SK-N-SH (cell line): ENCODE measurements around the gene PSMB1. TPM values are rescaled to one million over a fixed set of nuclear protein-coding genes. Genes with fewer than 3 reads are reported as not detected.

ENCODE experiments used
- CTCF ChIA-PET: fragments of 300-600, 350-600 bp; formaldehyde crosslinking; extraction: SDS; loops from one replicate; lab custom pipeline; 2021; lab: Yijun Ruan, JAX
- POLR2A ChIA-PET: fragments of 350-600 bp; sonication (Branson Sonifier 250); formaldehyde crosslinking; extraction: SDS; loops from one replicate; lab custom pipeline; 2020; ENCODE audit warnings: antibody characterized with exemption, inconsistent platforms; lab: Yijun Ruan, JAX
- DNase-seq: peaks from one replicate; pipeline ENCODE4 v3.0.0; 2012
- H2AFZ ChIP-seq: fragments of 200-600 bp; sonication (generic); 2 replicates; pipeline ENCODE4 v1.8.1; 2016; ENCODE audit warnings: antibody characterized with exemption, mild to moderate bottlenecking, low read depth
- H3F3A ChIP-seq: fragments of 200-600 bp; sonication (generic); replicated peaks from 2 replicates; pipeline ENCODE3; 2016; ENCODE audit warnings: antibody characterized with exemption, mild to moderate bottlenecking; ENCODE audit not compliant: insufficient read depth
- H3K27ac ChIP-seq, 2 experiments: fragments of 200-500 bp in 1 of 2; fragments of 200-600 bp in 1 of 2; sonication (Bioruptor generic) in 1 of 2; sonication (generic), shearing (Covaris generic) in 1 of 2; 2 replicates each; pipeline versions ENCODE4 v1.5.1 to v1.6.1; 2014 to 2016; ENCODE audit warnings: low read depth in 2 of 2, inconsistent platforms in 1 of 2, low read length in 1 of 2, mild to moderate bottlenecking in 1 of 2, mixed read lengths in 1 of 2
- H3K27me3 ChIP-seq: fragments of 200-600 bp; sonication (generic), shearing (Covaris generic); 2 replicates; pipeline ENCODE4 v1.6.1; 2016; ENCODE audit warnings: mixed run types; ENCODE audit not compliant: insufficient read depth
- H3K36me3 ChIP-seq, 2 experiments: fragments of 200-500 bp in 1 of 2; fragments of 200-600 bp in 1 of 2; sonication (Bioruptor generic) in 1 of 2; sonication (generic) in 1 of 2; replicated peaks in 1 of 2; 2 replicates each; pipeline versions ENCODE3 to v1.5.1; 2014 to 2016; ENCODE audit warnings: low read length in 1 of 2, mild to moderate bottlenecking in 1 of 2; ENCODE audit not compliant: insufficient read depth in 2 of 2, control insufficient read depth in 1 of 2
- H3K4me1 ChIP-seq, 2 experiments: fragments of 200-500 bp in 1 of 2; fragments of 200-600 bp in 1 of 2; sonication (Bioruptor generic) in 1 of 2; sonication (generic), shearing (Covaris generic) in 1 of 2; 2 replicates each; pipeline versions ENCODE4 v1.5.1 to v1.6.1; 2014 to 2016; ENCODE audit warnings: low read depth in 1 of 2, low read length in 1 of 2, mixed run types in 1 of 2; ENCODE audit not compliant: insufficient read depth in 2 of 2, control insufficient read depth in 1 of 2
- H3K4me2 ChIP-seq: fragments of 200-600 bp; sonication (generic), shearing (Covaris generic); 2 replicates; pipeline ENCODE4 v1.6.1; 2017; ENCODE audit warnings: mixed run types
- H3K4me3 ChIP-seq, 2 experiments: fragments of 200-500 bp in 1 of 2; fragments of 200-600 bp in 1 of 2; sonication (Bioruptor generic) in 1 of 2; sonication (generic), shearing (Covaris generic) in 1 of 2; 2 replicates each; pipeline versions ENCODE4 v1.5.1 to v1.8.1; 2014 to 2016; ENCODE audit warnings: low read depth in 2 of 2, inconsistent platforms in 1 of 2, low read length in 1 of 2, mild to moderate bottlenecking in 1 of 2, mixed read lengths in 1 of 2, moderate library complexity in 1 of 2
- H3K79me2 ChIP-seq: fragments of 200-600 bp; sonication (generic); 2 replicates; pipeline ENCODE4 v1.8.1; 2017; ENCODE audit warnings: mild to moderate bottlenecking; ENCODE audit not compliant: insufficient read depth
- H3K9ac ChIP-seq: fragments of 200-600 bp; sonication (generic); 2 replicates; pipeline ENCODE4 v1.6.1; 2017; ENCODE audit warnings: mixed run types
- H3K9me2 ChIP-seq: fragments of 200-600 bp; sonication (generic); 2 replicates; pipeline ENCODE4 v1.6.1; 2017; ENCODE audit warnings: mixed run types
- H3K9me3 ChIP-seq: fragments of 200-600 bp; sonication (generic); 2 replicates; pipeline ENCODE4 v1.6.1; 2017; ENCODE audit warnings: mixed run types, mild to moderate bottlenecking, moderate library complexity
- H4K20me1 ChIP-seq: fragments of 200-600 bp; sonication (generic); 2 replicates; pipeline ENCODE4 v1.6.1; 2017; ENCODE audit warnings: mild to moderate bottlenecking, mixed run types; ENCODE audit not compliant: insufficient read depth
- FOSL2 ChIP-seq: IDR thresholded peaks from 2 replicates; pipeline ENCODE4 v1.4.0; 2012; ENCODE audit warnings: low read depth, mild to moderate bottlenecking, moderate library complexity, borderline replicate concordance
- FOXJ3 ChIP-seq: sonication (generic); formaldehyde crosslinking; IDR thresholded peaks from 2 replicates; pipeline ENCODE4 v1.5.1; 2020; ENCODE audit warnings: mild to moderate bottlenecking, missing genetic modification reagents
- GATA2 ChIP-seq: sonication (generic); formaldehyde crosslinking; IDR thresholded peaks from 2 replicates; pipeline ENCODE4 v1.5.0; 2020; ENCODE audit warnings: mild to moderate bottlenecking, missing genetic modification reagents
- IRF3 ChIP-seq: fragments of 150-350 bp; IDR thresholded peaks from 2 replicates; pipeline ENCODE4 v1.6.1; 2016; ENCODE audit warnings: mild to moderate bottlenecking, low read depth, low read length
- MXI1 ChIP-seq: IDR thresholded peaks from 2 replicates; pipeline ENCODE4 v1.6.1; 2012; ENCODE audit warnings: mild to moderate bottlenecking, low read depth, low read length, improper control_type of control experiment
- NFIC ChIP-seq: IDR thresholded peaks from 2 replicates; pipeline ENCODE4 v1.4.0; 2012; ENCODE audit warnings: borderline replicate concordance
- POLR2AphosphoS5 ChIP-seq: IDR thresholded peaks from 2 replicates; pipeline ENCODE4 v1.6.1; 2012; ENCODE audit warnings: low read depth, low read length
- RFX5 ChIP-seq: IDR thresholded peaks from 2 replicates; pipeline ENCODE4 v1.6.1; 2012; ENCODE audit warnings: mild to moderate bottlenecking, improper control_type of control experiment, low read length
- SMC3 ChIP-seq: IDR thresholded peaks from 2 replicates; pipeline ENCODE4 v1.6.1; 2012; ENCODE audit warnings: low read depth, low read length, improper control_type of control experiment
- TAF1 ChIP-seq: IDR thresholded peaks from 2 replicates; pipeline ENCODE4 v1.6.1; 2012; ENCODE audit warnings: low read depth, mild to moderate bottlenecking, low read length, moderate library complexity, borderline replicate concordance
- USF1 ChIP-seq: IDR thresholded peaks from 2 replicates; pipeline ENCODE4 v1.4.0; 2012; ENCODE audit warnings: low read depth, borderline replicate concordance
- USF2 ChIP-seq: fragments of 150-350 bp; IDR thresholded peaks from 2 replicates; pipeline ENCODE4 v1.6.1; 2017; ENCODE audit warnings: antibody characterized with exemption, low read length, low read depth, borderline replicate concordance
- YY1 ChIP-seq: IDR thresholded peaks from 2 replicates; pipeline ENCODE4 v1.4.0; 2012; ENCODE audit warnings: low read depth, mild to moderate bottlenecking
- ZBTB33 ChIP-seq: IDR thresholded peaks from 2 replicates; pipeline ENCODE4 v1.4.0; 2012; ENCODE audit warnings: low read depth, borderline replicate concordance
- polyA plus RNA-seq, 3 experiments: library from polyadenylated mRNA; depleted of rRNA; stranded (reverse); fragments of >200 nt; gene quantifications; 2 replicates each; pipeline ENCODE4 v1.2.3, GENCODE V29; 2012

Gene PSMB1
- polyA plus RNA-seq, 1 of the 3 experiments (the other 2 are of a cell fraction): 588 TPM

DNA sequence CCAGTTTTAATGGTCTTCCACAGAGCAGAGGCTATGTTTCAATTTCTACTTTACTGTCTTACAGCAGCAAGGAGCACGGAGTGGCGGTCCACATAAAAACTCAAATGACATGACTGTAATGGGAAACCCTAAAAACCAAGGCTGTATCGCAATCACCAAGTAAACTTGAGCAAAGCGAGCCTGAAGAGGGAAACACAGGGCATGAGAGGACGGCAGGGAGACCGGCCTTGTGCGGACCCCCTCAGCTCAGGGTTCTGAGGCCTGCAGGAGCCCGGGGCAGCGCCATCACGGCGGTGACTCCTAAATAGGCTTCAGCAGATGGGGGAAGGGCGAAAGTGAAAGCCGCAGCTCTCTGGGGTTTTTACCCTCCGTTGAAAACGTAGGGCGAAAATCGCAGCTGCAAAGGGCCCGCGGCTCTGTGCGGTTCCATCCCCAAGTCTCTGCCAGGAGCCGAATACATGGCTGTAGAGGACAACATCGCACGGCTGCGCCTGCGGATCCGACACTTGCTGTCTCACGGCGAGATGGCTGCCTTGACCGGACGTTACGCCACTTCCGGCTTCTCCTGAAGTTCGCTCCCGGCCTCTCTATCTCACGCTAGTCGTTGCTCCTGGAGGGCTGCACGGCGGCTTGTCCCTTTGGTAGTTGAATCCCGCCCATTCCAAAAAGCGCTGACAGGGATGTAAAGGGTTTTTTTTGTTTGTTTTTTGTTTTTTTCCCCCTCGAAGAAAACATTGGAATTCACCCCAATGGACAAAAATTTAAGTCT lies at the start of gene PSMB1 (continued):
- TF ChIP-seq GATA2 (CRISPR knock-in tag) (no peak), ZBTB33 (peak; percentile 69), YY1 (peak; percentile 91), IRF3 (0 out of 2 replicates have a peak, but pooled peaks have one; percentile 7), USF1 (no peak), RFX5 (no peak), POLR2AphosphoS5 (peak; percentile 96)

GRCh38 chr6:170597278-170597677 lies 44.2 kb upstream of the PSMB1 start:
- ChIA-PET CTCF (no interaction called here), POLR2A (no interaction called here)

More at GRCh38 chr6:170597278-170597677, 44.2 kb upstream of the PSMB1 start:
- peaks cover 11% of the 10 kb centered on the region; the same call in 1 of the 2 replicates for H3K27me3 ChIP-seq
- H3K36me3 ChIP-seq: no peaks in the 10 kb centered on the region
- no peaks in the 10 kb centered on the region for H4K20me1 ChIP-seq
- no peak overlapping the region for H2AFZ ChIP-seq
- no peak overlapping the region for H3K9ac ChIP-seq
- H3K4me2 ChIP-seq: no peak overlapping the region
- no peaks in the 10 kb centered on the region for H3K9me2 ChIP-seq
- no peaks in the 10 kb centered on the region for H3K4me1 ChIP-seq
- no peaks in the 10 kb centered on the region for H3F3A ChIP-seq
- DNase-seq: no peak
- H3K27ac ChIP-seq: no peak overlapping the region
- H3K4me3 ChIP-seq: no peak overlapping the region
- no peaks in the 10 kb centered on the region for H3K79me2 ChIP-seq
- TF ChIP-seq USF2: no peak
- no peak for TF ChIP-seq NFIC
- TF ChIP-seq SMC3: no peak
- TF ChIP-seq MXI1: no peak
- TF ChIP-seq GATA2 (CRISPR knock-in tag): no peak
- no peak for TF ChIP-seq FOXJ3 (CRISPR knock-in tag)
- no peak for TF ChIP-seq FOSL2
- no peak for TF ChIP-seq TAF1
- H3K9me3 ChIP-seq: no peaks in the 10 kb centered on the region
